Tibial nerve (tissue), 4 donors: Measurements from ENCODE around the gene COL27A1. TPM values are rescaled to one million over a fixed set of nuclear protein-coding genes. Genes with fewer than 3 reads are reported as not detected.

ENCODE experiments used
- DNase-seq, 2 donors: peaks; one replicate each; pipeline ENCODE4 v3.0.0-alpha.2; 2019; ENCODE audit warnings: low spot score in 2 of 2
- H3K27ac ChIP-seq, 4 donors: fragments of 200-600 bp; sonication (generic) in 3 of 4; one replicate each; pipeline ENCODE4 v1.5.1; 2017 to 2019; ENCODE audit warnings: mild to moderate bottlenecking in 1 of 4
- H3K27me3 ChIP-seq, 2 donors: fragments of 200-600 bp; sonication (generic) in 1 of 2; one replicate each; pipeline versions ENCODE4 v1.5.1 to v1.6.0; 2017 to 2019
- H3K36me3 ChIP-seq, 3 donors: fragments of 200-600 bp; sonication (generic); one replicate each; pipeline ENCODE4 v1.5.1; 2018 to 2019
- H3K4me1 ChIP-seq, 4 donors: fragments of 200-600 bp; sonication (generic) in 3 of 4; one replicate each; pipeline ENCODE4 v1.5.1; 2017 to 2019
- H3K4me3 ChIP-seq, 4 donors: fragments of 200-600 bp; sonication (generic) in 3 of 4; one replicate each; pipeline ENCODE4 v1.5.1; 2017 to 2019; ENCODE audit warnings: mild to moderate bottlenecking in 1 of 4, moderate library complexity in 1 of 4
- H3K9me3 ChIP-seq, 4 donors: fragments of 200-600 bp; sonication (generic) in 3 of 4; one replicate each; pipeline ENCODE4 v1.5.1; 2017 to 2019
- EP300 ChIP-seq, 2 donors: sonication (generic); formaldehyde crosslinking; IDR thresholded peaks; one replicate each; pipeline ENCODE4 v1.6.1; 2017; ENCODE audit warnings: antibody characterized with exemption in 2 of 2, mild to moderate bottlenecking in 1 of 2
- POLR2A ChIP-seq, 2 donors: fragments of 450-650 bp; IDR thresholded peaks; one replicate each; pipeline ENCODE4 v1.6.1; 2017; ENCODE audit warnings: antibody characterized with exemption in 2 of 2, mild to moderate bottlenecking in 2 of 2, moderate library complexity in 2 of 2
- WGBS, 2 donors: methylation state at CpG; one replicate each; pipeline ENCODE4 v1.1.5; 2018; 5-methylcytosine and 5-hydroxymethylcytosine counted together
- total RNA-seq, 4 donors: library from RNA; depleted of rRNA; stranded (reverse); fragments of >200 nt; gene quantifications; one replicate each; pipeline ENCODE4 v1.1.0, GENCODE V29; 2016
- TF ChIP-seq, protein P1 (sequence below), 5 experiments: fragments of 200-600 bp in 3 of 5; fragments of 450-650 bp in 2 of 5; sonication (generic) in 3 of 5; IDR thresholded peaks; one replicate each; pipeline ENCODE4 v1.5.1; 2016 to 2019; ENCODE audit warnings: antibody characterized with exemption in 5 of 5, mild to moderate bottlenecking in 3 of 5, moderate library complexity in 2 of 5

COL27A1 gene
- total RNA-seq, 4 donors from 2014 or later: 14.9 to 55.8 (median 27.7) TPM

DNA sequence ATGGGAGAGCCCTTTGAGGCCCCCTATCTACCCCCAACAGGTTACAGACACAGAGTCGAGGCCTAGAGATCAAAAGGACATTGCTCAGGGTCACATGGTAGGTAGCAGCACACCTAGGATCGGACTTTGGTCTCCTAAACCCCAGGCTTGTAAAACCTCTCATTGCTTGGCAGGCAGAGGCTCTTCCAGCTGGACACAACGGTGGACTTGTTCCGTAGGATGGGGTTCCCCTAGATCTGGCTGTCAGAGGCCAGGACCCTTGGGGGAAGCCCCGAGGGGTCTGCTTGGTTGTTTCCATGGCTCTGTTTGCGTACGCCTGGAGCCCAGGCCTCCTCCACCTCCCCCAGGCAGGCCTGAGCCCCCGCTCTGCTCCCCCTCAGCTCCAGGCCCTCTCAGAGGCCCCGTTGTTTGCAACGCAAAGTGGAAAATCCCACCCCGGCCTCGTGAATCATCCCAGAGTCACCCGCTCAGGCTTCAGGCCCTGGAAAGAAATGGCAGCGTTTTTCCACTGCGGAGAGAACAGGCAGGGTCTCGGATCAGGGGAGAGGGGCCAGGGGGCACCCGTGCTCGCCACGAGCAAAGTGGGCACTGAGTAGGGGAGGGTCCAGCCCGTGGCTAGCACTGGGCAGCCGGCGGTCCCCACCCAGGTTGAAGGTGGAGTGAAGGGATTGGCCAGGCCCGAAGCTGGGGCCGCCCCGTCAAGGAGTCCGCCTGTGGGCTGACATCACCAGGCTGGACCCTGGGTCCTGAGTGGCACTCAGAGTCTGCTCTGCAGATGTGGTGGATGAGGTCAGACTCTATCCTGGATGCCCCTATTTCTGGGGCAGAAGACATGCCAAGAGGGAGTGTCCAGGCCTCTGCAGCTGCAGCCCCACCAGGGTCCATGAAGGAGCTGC is 19.8 kb downstream of the COL27A1 start:
- TF ChIP-seq EP300 (IDR thresholded peaks at IDR 0.05) (no peak), POLR2A (IDR thresholded peaks at IDR 0.05) (no peak)
- TF ChIP-seq, protein P1, sequence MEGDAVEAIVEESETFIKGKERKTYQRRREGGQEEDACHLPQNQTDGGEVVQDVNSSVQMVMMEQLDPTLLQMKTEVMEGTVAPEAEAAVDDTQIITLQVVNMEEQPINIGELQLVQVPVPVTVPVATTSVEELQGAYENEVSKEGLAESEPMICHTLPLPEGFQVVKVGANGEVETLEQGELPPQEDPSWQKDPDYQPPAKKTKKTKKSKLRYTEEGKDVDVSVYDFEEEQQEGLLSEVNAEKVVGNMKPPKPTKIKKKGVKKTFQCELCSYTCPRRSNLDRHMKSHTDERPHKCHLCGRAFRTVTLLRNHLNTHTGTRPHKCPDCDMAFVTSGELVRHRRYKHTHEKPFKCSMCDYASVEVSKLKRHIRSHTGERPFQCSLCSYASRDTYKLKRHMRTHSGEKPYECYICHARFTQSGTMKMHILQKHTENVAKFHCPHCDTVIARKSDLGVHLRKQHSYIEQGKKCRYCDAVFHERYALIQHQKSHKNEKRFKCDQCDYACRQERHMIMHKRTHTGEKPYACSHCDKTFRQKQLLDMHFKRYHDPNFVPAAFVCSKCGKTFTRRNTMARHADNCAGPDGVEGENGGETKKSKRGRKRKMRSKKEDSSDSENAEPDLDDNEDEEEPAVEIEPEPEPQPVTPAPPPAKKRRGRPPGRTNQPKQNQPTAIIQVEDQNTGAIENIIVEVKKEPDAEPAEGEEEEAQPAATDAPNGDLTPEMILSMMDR (IDR thresholded peaks at IDR 0.05): no peak
- DNase-seq: no peak
- WGBS, 2 donors: 39 to 54% methylated on average over 14 to 20 of the region's 26 CpGs
- Histone ChIP-seq H3K9me3 (no peaks in the 10 kb centered on the region), H3K27me3 (no peaks in the 10 kb centered on the region), H3K4me3 (no peak overlapping the region), H3K4me1 (peaks cover 0 to 93% (median 40%) of the 10 kb centered on the region in 4 donors), H3K27ac (peak overlapping the region; percentile 61 to 96 (median 84)), H3K36me3 (no peaks in the 10 kb centered on the region)

DNA sequence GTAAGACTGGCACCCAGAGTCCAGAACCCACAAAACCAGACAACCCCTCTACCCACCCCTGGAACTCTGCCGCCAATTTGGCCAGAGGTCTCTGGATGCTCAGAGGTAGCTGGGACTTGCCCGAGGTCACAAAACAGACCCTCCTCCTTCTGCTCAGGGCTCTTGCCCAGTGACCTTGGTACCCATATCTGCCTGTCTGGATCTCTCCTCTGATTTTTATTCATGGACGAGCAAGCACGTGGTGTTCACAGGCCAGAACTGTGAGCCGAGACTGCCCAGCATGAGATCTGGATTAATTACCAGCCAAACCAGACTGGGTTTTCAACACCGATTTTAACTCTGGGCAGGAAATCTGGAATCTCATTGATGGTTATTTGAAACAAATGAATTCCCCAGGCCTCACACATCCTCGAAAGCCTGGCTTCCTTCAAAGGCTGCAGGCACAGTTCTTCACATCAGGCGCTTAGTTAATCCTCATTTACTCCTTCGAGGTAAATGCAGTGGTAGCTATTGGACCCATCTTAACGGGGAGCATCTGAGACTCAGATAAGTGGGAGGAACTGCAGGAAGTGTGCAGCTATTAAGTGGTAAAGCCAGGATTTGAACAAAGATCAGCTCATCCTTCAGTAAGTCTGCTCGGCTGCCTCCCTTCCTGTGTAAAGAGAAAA is 21.4 kb downstream of the COL27A1 start:
- DNase-seq: no peak
- Histone ChIP-seq H3K36me3 (no peaks in the 10 kb centered on the region), H3K4me3 (no peak overlapping the region), H3K27me3 (no peaks in the 10 kb centered on the region), H3K9me3 (no peaks in the 10 kb centered on the region), H3K4me1 (peaks cover 0 to 94% (median 42%) of the 10 kb centered on the region in 4 donors), H3K27ac (peak overlapping the region in 2 of 4 donors; percentile 86 to 96)
- TF ChIP-seq, protein P1 (IDR thresholded peaks at IDR 0.05): no peak
- no peak for TF ChIP-seq EP300 (IDR thresholded peaks at IDR 0.05)
- no peak for TF ChIP-seq POLR2A (IDR thresholded peaks at IDR 0.05)
- WGBS, 2 donors: 61 to 63% methylated on average over 11 of the region's 11 CpGs

DNA sequence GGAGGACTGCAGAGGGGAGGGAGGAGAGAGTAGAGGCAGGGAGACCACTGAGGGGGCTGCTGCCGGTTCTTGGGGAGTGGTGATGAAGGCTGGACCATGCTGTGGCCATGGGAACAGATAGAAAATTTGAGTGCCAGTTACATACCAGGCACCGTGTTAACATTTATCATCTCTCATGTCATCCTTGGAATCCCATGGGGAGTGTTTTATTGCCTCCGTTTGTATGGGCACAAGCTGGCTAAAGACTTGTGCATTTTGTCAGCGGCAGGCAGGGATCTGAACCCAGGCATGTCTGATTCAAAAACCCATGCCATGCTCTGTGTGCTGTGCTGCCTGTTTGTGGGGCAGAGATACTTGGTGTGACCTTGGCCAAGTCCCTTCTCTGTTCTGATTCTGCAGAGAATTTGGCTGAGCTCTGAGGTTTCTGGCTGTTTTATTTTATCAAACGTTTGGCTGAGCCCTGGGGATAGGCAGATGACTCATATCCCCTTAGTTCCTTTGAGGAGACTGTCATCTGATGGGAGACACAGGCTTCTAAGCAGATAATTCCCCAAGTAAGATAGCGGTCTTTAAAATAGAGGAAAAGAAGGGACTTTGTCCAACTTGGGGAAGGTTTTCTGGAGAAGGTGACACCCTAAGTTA is 22.2 kb downstream of the COL27A1 start:
- H3K9me3 ChIP-seq: no peaks in the 10 kb centered on the region
- H3K27ac ChIP-seq: peak overlapping the region in 2 of 4 donors; percentile 86 to 96
- H3K36me3 ChIP-seq: no peaks in the 10 kb centered on the region
- WGBS, 2 donors: 47 to 54% methylated on average over 6 of the region's 6 CpGs
- DNase-seq: no peak
- no peaks in the 10 kb centered on the region for H3K27me3 ChIP-seq
- H3K4me3 ChIP-seq: no peak overlapping the region
- H3K4me1 ChIP-seq: peaks cover 0 to 86% (median 42%) of the 10 kb centered on the region in 4 donors
- TF ChIP-seq, protein P1 (IDR thresholded peaks at IDR 0.05): no peak
- no peak for TF ChIP-seq POLR2A (IDR thresholded peaks at IDR 0.05)
- no peak for TF ChIP-seq EP300 (IDR thresholded peaks at IDR 0.05)

DNA sequence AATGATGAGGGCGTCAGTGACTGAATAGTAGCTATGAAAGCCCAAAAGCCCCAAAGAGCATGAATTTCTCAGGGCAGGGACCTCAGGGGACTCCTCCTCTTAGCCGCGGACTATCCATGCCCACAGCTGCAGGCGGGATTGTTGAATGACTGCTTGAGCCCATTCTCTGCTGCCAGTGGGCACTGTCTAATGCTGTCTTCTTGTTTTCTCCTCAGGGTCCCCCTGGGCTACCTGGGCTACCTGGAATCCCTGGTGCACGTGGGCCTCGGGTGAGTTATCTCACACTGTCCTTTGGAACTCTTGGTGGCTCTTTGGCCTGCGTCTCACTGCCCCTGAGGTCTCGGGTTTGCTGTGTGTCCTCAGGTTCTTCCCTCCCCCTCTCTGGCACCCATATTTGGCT is 22.7 kb downstream of the COL27A1 start:
- WGBS, 2 donors: 85 to 87% methylated on average over 8 of the region's 8 CpGs
- H3K27ac ChIP-seq: peak overlapping the region in 1 of 4 donors; percentile 60
- H3K36me3 ChIP-seq: no peaks in the 10 kb centered on the region
- no peaks in the 10 kb centered on the region for H3K9me3 ChIP-seq
- no peak for DNase-seq
- H3K4me3 ChIP-seq: no peak overlapping the region
- H3K4me1 ChIP-seq: peaks cover 0 to 81% (median 40%) of the 10 kb centered on the region in 4 donors
- TF ChIP-seq, protein P1 (IDR thresholded peaks at IDR 0.05): no peak
- TF ChIP-seq POLR2A (IDR thresholded peaks at IDR 0.05) (no peak), EP300 (IDR thresholded peaks at IDR 0.05) (no peak)
- H3K27me3 ChIP-seq: no peaks in the 10 kb centered on the region
